Endothelial cell of umbilical vein (primary cell): ENCODE results near the gene THSD4. TPM values are rescaled to one million over a fixed set of nuclear protein-coding genes. Genes with fewer than 3 reads are reported as not detected.

Experiments
- BruUV-seq: library from RNA; stranded (reverse); fragments of 400-500 nt; replicated peaks from 2 replicates; lab custom pipeline; 2021; lab: Mats Ljungman, UMichigan
- CTCF ChIA-PET: fragments of 300-600, 350-600 bp; sonication (Branson Sonifier 250); formaldehyde crosslinking; loops from one replicate; lab custom pipeline; 2021; ENCODE audit warnings: antibody characterized with exemption, inconsistent platforms; lab: Charles Lee
- POLR2A ChIA-PET: fragments of 300-600, 350-600 bp; sonication (Branson Sonifier 250); formaldehyde crosslinking; loops from one replicate; lab custom pipeline; 2021; ENCODE audit warnings: antibody characterized with exemption, inconsistent platforms; lab: Charles Lee
- DNase-seq: peaks from one replicate; pipeline ENCODE4 v3.0.0-alpha.2; 2011; ENCODE audit warnings: low read depth, low spot score
- FAIRE-seq: peaks from 2 replicates; lab custom pipeline; 2011; peaks lifted over from hg19 to GRCh38; lab: Jason Lieb, UNC
- H2AFZ ChIP-seq: 2 replicates; pipeline ENCODE4 v1.6.0; 2012; ENCODE audit warnings: low read depth, low read length, control low read depth, inconsistent platforms
- H3K27ac ChIP-seq: 2 replicates; pipeline ENCODE4 v1.5.1; 2011; ENCODE audit warnings: low read depth, mild to moderate bottlenecking, control low read depth, low read length, moderate library complexity; ENCODE audit not compliant: insufficient read depth
- H3K27me3 ChIP-seq, 2 experiments: 2 replicates each; pipeline versions ENCODE4 v1.6.0 to v1.6.1; 2011; ENCODE audit warnings: low read length in 2 of 2, mixed read lengths in 1 of 2; ENCODE audit not compliant: control insufficient read depth in 2 of 2, insufficient read depth in 2 of 2
- H3K36me3 ChIP-seq, 2 experiments: 2 replicates in 1 of 2; 3 replicates in 1 of 2; pipeline ENCODE4 v1.5.1; 2011; ENCODE audit warnings: low read length in 2 of 2, mild to moderate bottlenecking in 1 of 2, moderate library complexity in 1 of 2; ENCODE audit not compliant: control insufficient read depth in 2 of 2, insufficient read depth in 2 of 2; ENCODE audit errors: extremely low read depth in 1 of 2
- H3K4me1 ChIP-seq: 3 replicates; pipeline ENCODE4 v1.5.1; 2011; ENCODE audit warnings: mild to moderate bottlenecking, low read length; ENCODE audit not compliant: control insufficient read depth, insufficient read depth; ENCODE audit errors: extremely low read depth
- H3K4me2 ChIP-seq: 2 replicates; pipeline ENCODE4 v1.6.1; 2011; ENCODE audit warnings: low read length, control low read depth, mixed read lengths; ENCODE audit not compliant: insufficient read depth
- H3K4me3 ChIP-seq, 3 experiments: fragments of 200-600 bp in 1 of 3; sonication (generic), shearing (Covaris generic) in 1 of 3; replicated peaks in 1 of 3; 2 replicates each; pipeline ENCODE4 v1.5.1; 2011 to 2016; ENCODE audit warnings: control low read depth in 3 of 3, low read length in 3 of 3, mild to moderate bottlenecking in 2 of 3, inconsistent platforms in 1 of 3, low read depth in 1 of 3, moderate library complexity in 1 of 3; ENCODE audit not compliant: insufficient read depth in 1 of 3
- H3K79me2 ChIP-seq: 2 replicates; pipeline ENCODE4 v1.6.0; 2012; ENCODE audit warnings: low read length, inconsistent platforms; ENCODE audit not compliant: control insufficient read depth, insufficient read depth
- H3K9ac ChIP-seq: replicated peaks from 2 replicates; pipeline ENCODE3; 2011; ENCODE audit warnings: low read length, control low read depth; ENCODE audit not compliant: insufficient read depth; ENCODE audit errors: extremely low read depth
- H3K9me1 ChIP-seq: replicated peaks from 3 replicates; pipeline ENCODE4 v1.6.0; 2011; ENCODE audit warnings: mild to moderate bottlenecking, low read length; ENCODE audit not compliant: control insufficient read depth, insufficient read depth; ENCODE audit errors: extremely low read depth
- H3K9me3 ChIP-seq: replicated peaks from 2 replicates; pipeline ENCODE4 v1.5.1; 2012; ENCODE audit warnings: low read length, inconsistent platforms; ENCODE audit not compliant: control insufficient read depth, insufficient read depth
- H4K20me1 ChIP-seq: replicated peaks from 2 replicates; pipeline ENCODE3; 2011; ENCODE audit warnings: mild to moderate bottlenecking, low read length; ENCODE audit not compliant: control insufficient read depth, insufficient read depth; ENCODE audit errors: extremely low read depth
- EZH2 ChIP-seq: IDR thresholded peaks from 2 replicates; pipeline ENCODE4 v1.6.1; 2012; ENCODE audit warnings: borderline replicate concordance, low read depth, mild to moderate bottlenecking, moderate library complexity, low read length, inconsistent platforms; ENCODE audit not compliant: severe bottlenecking
- FOS ChIP-seq: IDR thresholded peaks from 2 replicates; pipeline ENCODE4 v1.6.1; 2011; ENCODE audit warnings: mild to moderate bottlenecking, low read length, moderate library complexity, borderline replicate concordance; ENCODE audit not compliant: insufficient read depth
- JUN ChIP-seq: IDR thresholded peaks from 2 replicates; pipeline ENCODE4 v1.6.1; 2011; ENCODE audit warnings: borderline replicate concordance, low read depth; ENCODE audit not compliant: insufficient read length, insufficient read depth
- MYC ChIP-seq: IDR thresholded peaks from one replicate; pipeline ENCODE4 v1.6.1; 2011; ENCODE audit warnings: mild to moderate bottlenecking, low read depth, low read length
- POLR2A ChIP-seq: IDR thresholded peaks from 2 replicates; pipeline ENCODE4 v1.6.1; 2012; ENCODE audit warnings: low read depth, mild to moderate bottlenecking, control low read depth, low read length
- dilution Hi-C: fragments of 300-500 bp; cut with MboI; formaldehyde crosslinking; loops from one replicate; pipeline ENCODE4 v1.15.0; 2019; ENCODE audit warnings: low sequenced_read_pairs; ENCODE audit not compliant: extremely low pct_ligation_motif_present
- intact Hi-C: fragments of 100-400 bp; cut with micrococcal nuclease; formaldehyde crosslinking; loops from one replicate; pipeline ENCODE4 v1.10.0; 2022
- polyA plus RNA-seq, 4 experiments: library from polyadenylated mRNA; depleted of rRNA in 3 of 4; stranded (reverse) in 3 of 4; unstranded in 1 of 4; fragments of >200 nt; gene quantifications; 2 replicates each; pipeline versions ENCODE4 v1.2.1 to v1.2.3, GENCODE V29; 2011 to 2012; ENCODE audit warnings: missing spikeins in 1 of 4
- total RNA-seq: library from RNA; stranded (reverse); gene quantifications from 2 replicates; pipeline ENCODE4 v1.2.3, GENCODE V29; 2021

The THSD4 gene
- total and polyA plus RNA-seq, 2 donors (not counting 3 experiments of a cell fraction or from before 2014, with no cell fraction given) = 9.9 to 25.4 TPM

DNA sequence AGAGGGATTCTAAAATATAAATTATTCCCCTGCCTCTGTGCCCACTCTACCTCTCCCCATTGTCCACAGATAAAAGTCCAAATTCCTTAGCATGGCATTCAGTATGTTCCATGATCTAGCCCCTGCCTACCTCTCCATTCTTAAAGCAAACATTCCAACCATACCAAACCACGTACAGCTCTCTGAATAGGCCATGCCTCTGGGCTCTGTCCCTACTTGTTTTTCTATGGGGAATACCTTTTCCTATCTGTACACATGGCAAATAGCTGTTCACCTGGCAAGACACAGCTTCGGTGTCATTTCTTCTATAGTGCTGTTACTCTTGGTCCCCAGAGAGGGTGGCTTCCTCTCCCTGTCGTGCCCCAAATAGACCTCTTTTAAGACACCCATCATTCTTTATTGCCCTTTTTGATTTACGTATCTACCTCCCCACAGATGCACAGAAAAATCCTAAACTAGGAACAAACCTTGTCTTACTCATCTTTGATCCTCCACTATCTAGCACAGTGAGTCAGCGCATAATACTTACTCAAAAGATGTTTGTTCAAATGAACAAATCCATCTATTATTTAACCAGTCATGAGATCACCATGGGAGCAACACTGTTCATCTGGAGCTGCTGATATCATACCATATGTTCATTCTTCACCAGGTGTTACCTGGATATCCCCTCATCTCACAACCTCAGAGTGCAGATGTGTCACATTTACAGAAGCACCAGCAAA, 329.8 kb downstream of the THSD4 start:
- Histone ChIP-seq H3K9ac (no peak overlapping the region), H3K4me2 (no peak overlapping the region), H3K79me2 (no peaks in the 10 kb centered on the region), H3K9me3 (no peaks in the 10 kb centered on the region), H3K36me3 (no peaks in the 10 kb centered on the region), H2AFZ (no peak overlapping the region), H3K27ac (no peak overlapping the region), H3K4me3 (no peak overlapping the region), H3K9me1 (no peaks in the 10 kb centered on the region), H3K27me3 (no peaks in the 10 kb centered on the region), H3K4me1 (peaks cover 21% of the 10 kb centered on the region), H4K20me1 (no peaks in the 10 kb centered on the region)
- dilution Hi-C loops (no loop called here), intact Hi-C loops (loop anchor here (5.0 kb wide), 1 partner anchor 618 kb away; no protein-coding TSS in a partner anchor)
- CTCF ChIA-PET = interaction anchor here (0.9 to 3.6 kb wide), 14 partner anchors 58 to 471 kb away, joined by 3 to 33 read pairs (median 5); partner anchors contain the start of gene THSD4
- no TSS peak for BruUV-seq
- no peak for DNase-seq
- FAIRE-seq = no peak
- POLR2A ChIA-PET = no interaction called here
- TF ChIP-seq POLR2A (no peak), FOS (peak; percentile 10), EZH2 (no peak), JUN (no peak), MYC (no peak)
